ENCODE data around the gene SPACA6.
A peak's percentile ranks its signal among the peaks of the same experiment; 100 is the strongest.
"Not testable (repeated sequence)": the region's sequence is repeated elsewhere in the genome, so short reads cannot be mapped to it uniquely, and the experiment has no call there.

Gene SPACA6

GRCh38 chr19:51733742-51734522 is 40.8 kb downstream of the SPACA6 start:
- DNase-seq (ENCODE audit: low spot score), result no peak

DNA sequence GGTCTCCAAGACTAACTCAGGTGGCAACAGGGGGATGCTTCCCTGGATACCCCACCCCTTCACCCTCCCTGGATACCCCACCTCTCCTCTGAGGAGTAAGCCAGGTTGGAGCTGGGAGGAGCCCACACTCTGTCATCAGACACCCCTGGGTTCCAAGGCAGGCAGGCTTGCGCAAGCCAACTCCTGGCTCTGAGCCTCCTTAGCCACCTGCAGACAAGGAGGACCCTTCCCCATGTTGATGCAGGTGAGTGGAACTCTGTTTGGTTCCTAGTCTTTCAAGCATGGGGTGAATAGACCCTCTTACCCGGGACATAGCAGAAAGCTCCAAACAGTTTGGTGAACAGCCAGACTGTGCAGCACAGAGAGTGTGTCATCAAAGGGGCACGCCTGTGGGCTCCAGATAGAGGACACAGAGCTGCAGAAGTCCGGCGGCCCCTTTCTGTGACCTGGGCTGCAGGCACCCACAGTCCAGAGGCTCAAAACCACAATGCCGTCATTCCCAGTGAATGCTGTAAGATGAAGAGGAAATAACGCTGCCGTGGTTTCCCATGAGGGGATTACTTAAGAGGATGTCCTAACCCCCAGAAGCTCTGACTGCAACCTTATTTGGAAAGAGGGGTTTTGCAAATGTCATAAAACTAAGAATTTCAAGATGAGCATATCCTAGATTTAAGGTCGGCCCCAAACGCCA is 42.8 kb downstream of the SPACA6 start:
- DNase-seq (ENCODE audit: low spot score), result no peak

DNA sequence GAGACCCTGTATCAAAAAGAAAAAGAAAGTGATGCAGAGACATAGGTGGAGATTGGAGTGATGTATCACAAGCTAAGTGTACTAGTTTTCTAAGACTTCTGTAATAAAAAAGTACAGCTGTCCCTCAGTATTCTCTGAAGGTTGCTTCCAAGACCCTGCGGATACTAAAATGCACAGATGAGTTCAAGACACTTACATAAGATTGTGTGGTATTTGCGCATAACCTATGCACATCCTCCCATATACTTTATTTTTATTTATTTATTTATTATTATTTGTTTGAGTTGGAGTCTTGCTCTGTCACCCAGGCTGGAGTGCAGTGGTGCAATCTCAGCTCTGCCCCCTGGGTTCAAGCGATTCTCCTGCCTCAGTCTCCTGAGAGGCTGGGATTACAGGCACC is 44.3 kb downstream of the SPACA6 start:
- no peak for DNase-seq (ENCODE audit: low spot score)

GRCh38 chr19:51737924-51738323 is 44.8 kb downstream of the SPACA6 start:
- DNase-seq (ENCODE audit: low spot score), result no peak

GRCh38 chr19:51738523-51738922 is 45.4 kb downstream of the SPACA6 start:
- not testable (repeated sequence) for DNase-seq (ENCODE audit: low spot score)

DNA sequence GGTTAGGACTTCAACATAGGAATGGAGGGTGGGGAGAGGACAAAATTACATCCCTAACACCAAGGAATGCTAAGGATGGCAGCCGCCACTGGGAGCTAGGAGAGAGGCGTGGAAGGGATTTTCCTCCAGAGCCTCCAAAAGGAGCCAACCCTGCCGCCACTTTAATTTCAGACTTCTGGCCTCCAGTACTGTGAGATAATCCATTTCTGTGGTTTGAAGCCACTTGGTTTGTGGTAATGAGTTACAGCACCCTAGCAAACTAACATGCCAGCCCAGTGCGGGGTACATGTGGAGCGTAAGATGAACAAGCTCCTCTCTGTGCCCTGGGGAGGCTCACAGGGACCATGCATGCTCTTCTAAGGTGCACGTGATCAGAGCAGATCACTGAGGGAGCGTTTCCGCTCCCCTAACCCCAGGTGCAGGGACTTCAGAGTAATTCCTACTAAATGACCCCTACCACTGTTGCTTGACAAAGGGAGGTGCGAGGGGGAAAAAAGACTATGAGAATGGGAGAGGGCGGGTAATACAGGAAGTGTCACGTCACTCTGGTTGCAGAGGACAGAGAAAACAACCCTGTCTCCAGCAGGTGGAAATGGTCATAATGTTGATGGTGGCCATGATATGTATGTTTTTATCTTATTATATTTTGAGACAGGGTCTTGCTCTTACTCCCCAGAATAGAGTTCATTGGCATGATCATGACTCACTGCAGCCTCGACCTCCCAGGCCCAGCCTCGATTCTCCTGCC is 46.5 kb downstream of the SPACA6 start:
- peak; percentile 39 for DNase-seq (ENCODE audit: low spot score)

DNA sequence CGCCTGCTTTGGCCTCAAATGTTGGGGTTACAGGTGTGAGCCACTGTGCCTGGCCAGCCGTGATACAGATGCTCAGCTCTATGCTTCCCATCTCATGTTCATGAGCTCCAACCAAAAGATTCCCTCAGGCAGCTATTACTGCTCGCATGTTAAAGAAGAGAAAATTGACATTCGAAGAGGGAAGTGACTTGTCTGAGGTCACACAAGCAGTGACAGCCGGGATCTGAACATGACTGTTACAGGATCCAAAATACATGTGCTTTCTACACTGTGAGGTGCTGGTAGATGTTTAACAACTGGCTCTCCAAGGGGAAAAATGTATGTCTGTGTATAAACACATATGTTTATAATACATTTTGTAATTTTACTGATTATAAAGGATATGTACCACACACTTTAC is 47.2 kb downstream of the SPACA6 start:
- no peak for DNase-seq (ENCODE audit: low spot score)

- DNase-seq (ENCODE audit: low spot score), result peak; percentile 90
These were observed 49.7 kb downstream of the SPACA6 start for GRCh38 chr19:51742789-51743188.

- DNase-seq (ENCODE audit: low spot score), result peak; percentile 76
These were observed 50.3 kb downstream of the SPACA6 start for GRCh38 chr19:51743405-51743804.

DNA sequence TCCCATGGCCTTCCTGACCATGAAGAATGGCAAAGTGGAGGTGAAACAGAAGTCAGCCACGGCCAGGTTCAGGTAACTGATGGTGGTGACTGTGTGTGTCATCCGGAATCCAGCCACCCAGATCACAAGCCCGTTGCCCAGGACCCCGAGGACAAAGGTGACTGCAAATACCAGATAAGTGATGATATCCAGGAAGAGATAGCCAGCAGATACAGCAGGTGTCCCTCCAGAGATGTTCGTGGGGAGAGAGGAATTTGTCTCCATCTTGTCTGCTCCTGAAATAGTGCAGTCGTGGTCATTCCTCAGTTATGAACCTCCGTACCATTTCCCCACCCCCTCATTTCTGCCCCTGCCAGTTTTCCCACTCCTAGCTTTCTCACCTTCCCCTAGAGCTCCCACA is 53.6 kb downstream of the SPACA6 start:
- DNase-seq (ENCODE audit: low spot score), result no peak

GRCh38 chr19:51749979-51750378 is 56.8 kb downstream of the SPACA6 start:
- peak; percentile 44 for DNase-seq (ENCODE audit: low spot score)

DNA sequence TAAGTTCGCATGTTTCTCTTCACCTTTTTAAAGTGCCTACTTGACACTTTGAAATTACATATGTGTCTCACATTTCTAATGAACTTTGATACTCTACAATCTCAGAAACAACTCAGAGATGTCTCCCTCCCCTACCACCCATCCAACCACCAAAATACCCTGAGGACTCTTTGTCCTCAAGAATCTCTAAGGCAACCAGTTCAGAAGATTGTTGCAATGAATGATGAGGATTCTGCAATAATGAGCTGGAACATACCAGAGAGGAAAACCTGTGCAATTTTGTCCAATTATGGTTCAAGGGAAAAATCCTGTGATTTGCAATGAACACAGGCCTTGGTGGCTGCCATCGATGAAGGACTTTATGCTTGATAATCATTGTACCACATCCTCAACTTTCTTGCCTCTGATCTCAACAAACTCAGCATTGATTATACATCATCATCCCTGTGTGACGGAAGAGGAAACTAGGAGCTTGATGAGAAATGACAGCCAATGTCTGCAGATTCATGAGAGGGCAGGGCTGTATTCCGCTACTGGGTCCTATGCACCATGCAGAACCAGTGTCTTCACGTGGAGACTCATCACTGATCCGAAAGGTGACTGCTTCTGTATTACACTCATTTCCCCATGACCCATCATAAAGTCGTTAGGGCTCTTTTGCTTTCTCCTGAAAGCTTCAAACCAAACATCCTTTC is 57.4 kb downstream of the SPACA6 start:
- DNase-seq (ENCODE audit: low spot score), result no peak

- peak; percentile 92 for DNase-seq (ENCODE audit: low spot score)
These were observed 58.5 kb downstream of the SPACA6 start, which contains the start of gene FPR1 for GRCh38 chr19:51751655-51752054. Gene FPR1 (minus strand): TSS chr19:51751878. CDS start chr19:51746994, 4,884 bp downstream.

DNA sequence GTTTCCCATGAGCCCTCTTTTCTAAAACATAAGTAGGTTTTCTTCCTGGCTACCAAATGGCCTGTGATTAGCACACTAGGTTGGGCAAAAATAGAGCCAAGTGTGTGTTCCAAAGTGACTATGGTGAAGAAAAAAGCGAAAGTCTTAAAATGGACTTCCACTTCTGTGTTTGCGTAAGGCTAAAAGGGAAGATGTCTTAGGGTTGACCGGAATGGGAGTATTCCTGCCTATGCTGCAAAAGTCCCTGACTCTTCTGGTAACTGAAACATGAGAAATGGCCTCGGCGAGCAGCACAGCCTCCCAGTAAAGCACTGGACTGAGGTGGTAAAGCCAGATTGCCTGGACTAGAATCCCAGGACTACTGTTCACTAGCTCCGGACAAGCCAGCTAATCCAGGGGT is 61.0 kb downstream of the SPACA6 start:
- no peak for DNase-seq (ENCODE audit: low spot score)

DNA sequence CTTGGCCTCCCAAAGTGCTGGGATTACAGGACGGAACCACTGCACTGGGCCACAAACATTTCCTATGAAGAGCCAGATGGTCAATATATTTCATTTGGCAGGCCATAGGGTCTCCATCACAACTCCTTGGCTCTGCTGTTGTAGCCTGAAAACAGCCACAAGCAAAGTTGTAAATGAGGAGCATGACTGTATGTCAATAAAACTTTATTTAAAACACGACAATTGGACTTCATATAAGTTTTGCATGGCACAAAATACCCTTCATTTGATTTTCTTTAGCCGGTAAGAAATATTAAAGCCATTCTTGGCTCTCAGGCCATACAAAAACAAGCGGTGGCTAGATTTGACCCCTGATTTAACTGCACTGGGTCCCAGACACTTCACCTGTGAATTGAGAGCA is 61.6 kb downstream of the SPACA6 start:
- DNase-seq (ENCODE audit: low spot score), result no peak
